Hepatic stellate cell (primary cell): ENCODE data around the gene GOLGA2.
A peak's percentile ranks its signal among the peaks of the same experiment; 100 is the strongest.
"Not testable (repeated sequence)": the region's sequence is repeated elsewhere in the genome, so short reads cannot be mapped to it uniquely, and the experiment has no call there.

ENCODE experiments used
- DNase-seq: peaks from one replicate; pipeline ENCODE4 v3.0.0; 2011; ENCODE audit warnings: low spot score

Gene GOLGA2

DNA sequence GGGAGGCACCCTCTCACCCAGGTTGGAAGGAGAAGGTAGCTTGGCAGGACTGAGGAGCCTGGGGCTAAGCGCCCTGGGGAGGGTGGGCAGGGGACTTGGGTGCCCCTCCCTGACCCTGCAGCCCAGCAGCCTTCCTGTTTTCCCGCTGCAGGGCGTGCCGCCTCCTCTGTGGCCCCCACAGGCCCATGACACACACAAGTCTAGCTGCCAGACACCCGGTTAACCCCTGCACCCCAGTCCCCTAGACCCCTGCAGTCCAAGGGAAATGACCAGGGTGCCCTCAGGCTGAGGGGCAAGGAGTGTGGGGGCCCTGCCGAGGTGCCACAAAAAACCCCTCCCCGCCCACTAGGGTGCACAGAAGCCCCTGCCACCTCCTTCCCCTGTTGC, 33.0 kb downstream of the GOLGA2 start:
- no peak for DNase-seq

DNA sequence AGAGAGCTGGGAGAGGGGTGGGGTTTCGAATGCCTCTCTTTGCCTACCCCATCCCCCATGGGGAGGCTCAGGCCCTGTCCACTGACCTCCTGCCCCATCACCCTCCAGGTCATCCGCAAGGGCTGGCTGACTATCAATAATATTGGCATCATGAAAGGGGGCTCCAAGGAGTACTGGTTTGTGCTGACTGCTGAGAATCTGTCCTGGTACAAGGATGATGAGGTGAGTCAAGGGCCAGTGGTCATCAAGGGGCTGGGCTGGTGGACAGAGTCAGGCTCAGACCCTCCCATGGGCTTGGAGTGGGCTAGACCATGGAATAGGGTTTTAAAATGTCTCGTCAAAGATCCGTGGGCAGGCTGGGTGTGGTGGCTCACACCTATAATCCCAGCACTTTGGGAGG, 33.7 kb downstream of the GOLGA2 start:
- no peak for DNase-seq

DNA sequence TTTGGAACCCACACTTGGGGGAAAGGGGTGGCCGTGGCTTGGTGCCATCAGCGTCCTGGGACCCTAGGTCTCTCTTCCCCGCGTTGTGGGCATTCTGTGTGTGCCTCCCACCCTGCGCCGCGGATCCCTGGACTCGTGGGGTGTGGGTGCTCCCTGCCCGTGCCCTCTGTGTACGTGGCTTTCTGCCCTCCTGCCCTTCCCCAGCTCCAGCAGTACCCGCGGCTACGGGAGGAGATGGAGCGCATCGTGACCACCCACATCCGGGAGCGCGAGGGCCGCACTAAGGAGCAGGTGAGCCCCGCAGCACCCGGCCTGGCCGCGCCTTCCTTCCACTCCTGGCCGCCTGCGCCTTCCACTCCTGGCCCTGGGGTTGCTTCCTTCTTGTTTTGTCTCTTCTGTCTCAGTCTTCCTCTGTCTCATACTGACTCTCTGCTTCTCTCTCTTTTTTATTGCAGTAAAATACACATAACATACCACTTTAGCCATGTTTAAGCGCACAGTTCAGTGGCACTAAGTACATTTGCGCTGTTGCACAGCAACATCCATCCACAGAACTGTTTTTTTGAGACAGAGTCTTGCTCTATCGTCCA, 41.9 kb downstream of the GOLGA2 start:
- no peak for DNase-seq

DNA sequence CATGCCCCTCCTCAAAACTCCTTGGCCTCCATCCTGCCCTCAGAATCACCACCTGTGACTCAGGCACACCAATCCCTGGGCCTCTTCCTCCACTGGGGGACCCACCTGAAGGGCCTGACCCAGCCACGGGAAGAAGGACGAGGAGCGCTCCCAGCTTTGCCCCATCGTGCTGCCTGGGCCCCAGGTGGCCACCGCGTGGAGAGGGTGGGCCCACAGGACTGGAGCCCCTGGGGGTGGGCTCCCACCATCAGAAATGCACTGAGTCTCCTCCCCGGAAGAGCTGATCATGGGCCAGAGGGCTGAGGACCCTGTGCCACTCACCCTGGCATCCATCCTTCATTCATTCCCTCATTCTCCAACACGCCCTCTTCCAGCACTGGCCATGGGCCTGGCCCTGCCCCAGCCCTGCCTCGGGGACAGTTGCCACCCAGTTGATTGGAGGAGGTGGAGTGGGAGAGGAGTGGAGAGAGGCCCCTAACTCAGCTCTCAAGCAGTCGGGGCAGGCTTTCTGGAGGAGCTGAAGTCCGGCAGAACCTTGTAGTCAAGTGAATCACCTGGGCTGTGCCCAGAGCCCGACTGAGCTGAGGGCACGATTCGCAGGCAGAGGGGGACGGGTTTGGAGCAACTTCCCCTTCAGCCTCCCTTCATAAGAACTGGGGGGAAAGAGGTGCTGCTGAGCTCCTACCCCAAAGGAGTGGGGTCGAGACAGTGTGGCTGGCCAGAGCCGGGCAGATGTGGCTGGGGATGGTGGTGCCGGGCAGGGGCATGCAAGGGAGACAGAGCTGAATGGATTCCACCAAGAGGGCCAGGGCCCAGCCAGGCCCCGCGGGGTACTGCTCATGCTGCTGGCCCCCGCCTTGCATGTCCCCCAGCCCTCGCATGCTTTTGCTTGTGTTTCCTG, 43.0 kb downstream of the GOLGA2 start:
- no peak for DNase-seq

DNA sequence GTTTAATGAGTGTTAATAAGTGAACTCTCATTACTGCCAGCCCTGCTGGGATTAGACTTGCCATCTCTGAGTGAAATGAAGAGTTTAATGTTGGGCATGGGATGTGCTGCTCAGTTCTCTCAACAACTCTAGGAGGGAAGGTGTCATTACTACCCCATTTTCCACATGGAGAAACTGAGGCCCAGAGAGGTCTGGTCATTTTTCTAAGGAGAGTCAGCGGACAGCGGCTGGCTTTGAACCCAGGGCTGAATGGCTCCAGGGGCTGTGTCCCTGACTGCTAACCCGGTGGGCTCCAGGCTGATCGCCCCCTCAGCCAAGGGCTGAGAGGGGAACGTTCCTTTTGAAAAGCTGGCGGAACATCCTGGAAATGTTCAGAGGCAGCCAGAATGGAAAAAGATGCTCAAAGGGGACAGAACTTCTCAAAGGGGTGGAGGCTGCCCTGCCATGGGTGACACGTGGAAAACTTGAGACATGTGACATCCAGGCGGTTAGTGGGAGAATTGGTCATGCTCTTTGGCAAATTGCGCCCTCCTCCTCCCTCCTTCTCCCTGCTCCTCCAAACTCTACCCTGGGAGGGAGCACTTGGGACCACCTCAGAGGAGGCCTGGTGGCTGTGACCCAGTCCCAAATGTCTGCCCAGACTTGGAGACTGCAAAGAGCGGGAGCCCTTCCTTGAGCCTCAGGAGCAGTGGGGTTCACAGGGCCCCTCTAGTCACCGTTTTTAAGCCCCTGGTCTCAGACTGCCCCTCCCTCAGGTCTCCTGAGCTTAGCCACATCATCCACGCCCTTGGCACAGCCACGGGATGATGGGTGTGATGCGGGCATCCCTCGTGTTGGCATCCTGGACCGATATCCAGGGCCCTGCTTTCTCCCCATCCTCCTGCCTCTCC, 43.9 kb downstream of the GOLGA2 start:
- DNase-seq = no peak

DNA sequence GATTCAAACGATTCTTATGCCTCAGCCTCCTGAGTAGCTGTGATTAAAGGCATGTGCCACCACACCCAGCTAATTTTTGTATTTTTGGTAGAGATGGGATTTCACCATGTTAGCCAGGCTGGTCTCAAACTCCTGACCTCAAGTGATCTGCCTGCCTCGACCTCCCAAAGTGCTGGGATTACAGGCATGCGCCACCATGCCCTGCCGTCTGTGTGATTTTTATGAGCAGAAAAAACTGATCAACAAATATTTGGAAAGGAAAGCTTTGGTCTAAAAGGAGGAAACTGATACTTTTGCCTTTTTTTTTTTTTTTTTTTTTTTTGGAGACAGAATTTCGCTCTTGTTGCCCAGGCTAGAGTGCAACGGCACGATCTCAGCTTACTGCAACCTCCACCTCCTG, 44.9 kb downstream of the GOLGA2 start:
- not testable (repeated sequence) for DNase-seq

DNA sequence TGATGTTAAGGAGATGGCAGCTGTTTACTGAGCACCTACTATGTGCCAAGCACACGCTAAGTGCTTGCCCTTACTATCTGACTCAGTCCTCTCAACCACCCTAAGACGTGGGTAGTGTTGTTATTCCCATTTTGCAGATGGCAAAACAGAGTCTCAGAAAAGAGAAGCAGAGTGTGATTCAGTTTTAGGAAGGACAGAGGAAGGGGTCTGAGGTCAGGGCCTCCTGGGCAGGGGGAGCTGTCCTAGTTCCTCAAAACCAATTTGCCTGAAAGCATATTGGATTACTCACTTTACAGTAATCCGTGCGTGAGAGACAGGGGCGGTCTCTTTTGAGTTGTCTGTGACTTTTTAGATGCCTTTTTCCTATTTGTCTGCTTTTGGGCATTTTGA, 49.4 kb downstream of the GOLGA2 start:
- DNase-seq = no peak

DNA sequence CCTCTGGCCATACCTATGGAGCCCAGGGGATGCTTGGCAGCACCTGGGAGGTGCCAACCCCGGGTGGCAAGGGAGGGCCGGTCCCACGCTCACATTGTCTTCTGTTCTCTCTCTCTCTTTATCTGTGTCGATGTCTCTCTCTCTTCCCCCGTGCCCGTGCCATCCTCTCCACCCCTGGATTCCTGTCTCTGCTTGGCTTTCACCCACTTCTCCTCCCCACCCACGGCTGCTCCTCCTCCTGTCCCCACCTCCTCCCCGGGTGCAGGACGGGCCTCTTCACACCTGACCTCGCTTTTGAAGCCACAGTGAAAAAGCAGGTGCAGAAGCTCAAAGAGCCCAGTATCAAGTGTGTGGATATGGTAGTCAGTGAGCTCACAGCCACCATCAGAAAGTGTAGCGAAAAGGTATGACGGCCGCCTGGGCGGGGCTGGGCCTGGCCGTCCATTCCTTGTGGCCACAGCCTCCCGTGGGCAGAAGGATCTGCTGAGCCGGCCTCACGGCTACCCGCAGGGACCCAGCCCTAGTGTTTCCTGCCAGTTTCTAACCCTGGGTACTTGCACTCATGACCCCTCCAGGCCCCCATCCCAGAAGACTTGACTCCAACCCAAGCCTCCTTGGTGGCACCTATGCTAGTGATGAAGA, 49.9 kb downstream of the GOLGA2 start:
- no peak for DNase-seq

DNA sequence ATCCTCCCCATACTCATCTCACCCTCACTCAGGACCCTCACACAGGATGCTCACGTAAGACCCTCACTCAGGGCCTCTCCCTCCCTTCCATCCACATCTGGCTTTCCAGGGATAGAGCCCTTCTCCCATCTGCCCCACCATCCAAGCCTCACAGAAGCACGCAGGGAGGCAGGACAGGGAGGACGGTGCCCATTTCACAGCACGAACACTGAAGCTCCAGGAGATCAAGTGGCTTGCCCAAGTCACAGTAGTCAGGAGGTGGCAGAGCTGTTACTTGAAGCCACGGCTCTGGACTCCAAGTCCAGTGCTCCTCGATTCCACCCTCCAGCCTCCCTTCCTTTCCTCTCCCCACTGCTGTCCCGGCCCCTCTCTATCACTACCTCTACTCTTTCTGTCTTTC, 50.9 kb downstream of the GOLGA2 start:
- DNase-seq = no peak

DNA sequence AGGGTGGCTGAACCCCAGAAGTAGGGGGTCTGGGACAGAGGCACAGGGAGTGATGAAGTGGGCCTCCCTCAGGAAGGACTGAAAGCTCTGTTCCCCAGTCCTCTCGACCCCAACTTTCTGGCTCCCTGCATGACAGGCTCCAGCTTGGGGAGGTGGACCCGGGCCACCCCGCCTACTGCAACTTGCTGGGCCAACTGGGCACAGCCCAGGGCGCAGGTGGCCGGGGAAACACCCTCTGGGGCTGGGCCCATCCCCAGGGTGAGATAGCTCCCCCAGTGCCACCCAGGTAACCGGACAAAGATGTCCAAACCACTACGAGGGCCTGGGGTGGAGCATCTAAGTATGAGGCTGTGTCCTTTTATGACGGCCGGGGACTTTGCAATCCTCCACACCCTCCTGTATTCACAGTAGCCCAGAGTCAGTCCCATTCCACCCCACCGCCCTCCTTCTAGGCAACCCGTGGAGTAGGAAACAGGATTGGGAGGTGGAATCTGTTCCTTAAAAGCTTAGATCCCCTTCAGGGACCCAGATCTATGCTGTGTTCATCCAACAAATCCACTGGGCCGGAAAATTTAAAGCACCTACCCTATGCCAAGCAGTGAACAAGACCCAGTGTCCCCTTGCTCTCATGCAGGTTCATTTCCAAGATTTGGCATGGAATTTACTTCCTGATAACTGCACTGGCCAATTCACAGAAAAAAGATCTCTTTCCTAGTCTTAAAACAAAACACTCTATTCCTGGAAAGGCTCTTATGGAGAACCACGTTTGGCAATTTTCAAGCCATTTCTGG, 52.7 kb downstream of the GOLGA2 start:
- no peak for DNase-seq

DNA sequence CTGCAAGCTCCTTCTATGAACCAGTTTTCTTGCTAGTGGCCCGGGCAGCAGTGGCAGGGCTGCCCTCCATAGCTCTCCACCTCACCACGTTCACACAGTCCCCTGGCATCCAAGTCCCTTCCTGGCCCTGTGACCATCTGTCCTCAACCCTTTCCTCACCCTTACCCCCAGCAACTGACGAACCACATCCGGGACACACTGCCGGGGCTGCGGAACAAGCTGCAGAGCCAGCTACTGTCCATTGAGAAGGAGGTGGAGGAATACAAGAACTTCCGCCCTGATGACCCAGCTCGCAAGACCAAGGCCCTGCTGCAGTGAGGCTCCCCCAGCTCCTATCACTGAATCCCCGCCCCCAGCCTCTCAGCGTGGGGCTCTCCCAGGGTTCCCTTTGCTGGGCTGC, 53.8 kb downstream of the GOLGA2 start:
- DNase-seq = no peak

DNA sequence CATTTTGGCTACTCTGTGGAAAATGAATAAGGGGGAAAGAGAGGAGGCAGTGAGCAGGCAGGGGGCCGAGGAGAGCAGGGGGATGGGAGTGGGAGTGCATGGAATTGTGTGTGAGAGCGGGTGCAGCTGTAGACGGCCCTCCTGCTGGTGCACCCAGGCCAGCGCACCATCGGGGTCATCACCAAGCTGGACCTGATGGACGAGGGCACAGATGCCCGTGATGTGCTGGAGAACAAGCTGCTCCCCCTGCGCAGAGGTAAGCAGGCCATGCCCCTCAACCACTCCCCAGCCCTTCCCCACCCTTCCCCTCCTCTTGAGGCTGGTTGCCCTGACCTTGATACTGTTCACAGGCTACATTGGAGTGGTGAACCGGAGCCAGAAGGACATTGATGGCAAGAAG, 56.0 kb downstream of the GOLGA2 start:
- no peak for DNase-seq

DNA sequence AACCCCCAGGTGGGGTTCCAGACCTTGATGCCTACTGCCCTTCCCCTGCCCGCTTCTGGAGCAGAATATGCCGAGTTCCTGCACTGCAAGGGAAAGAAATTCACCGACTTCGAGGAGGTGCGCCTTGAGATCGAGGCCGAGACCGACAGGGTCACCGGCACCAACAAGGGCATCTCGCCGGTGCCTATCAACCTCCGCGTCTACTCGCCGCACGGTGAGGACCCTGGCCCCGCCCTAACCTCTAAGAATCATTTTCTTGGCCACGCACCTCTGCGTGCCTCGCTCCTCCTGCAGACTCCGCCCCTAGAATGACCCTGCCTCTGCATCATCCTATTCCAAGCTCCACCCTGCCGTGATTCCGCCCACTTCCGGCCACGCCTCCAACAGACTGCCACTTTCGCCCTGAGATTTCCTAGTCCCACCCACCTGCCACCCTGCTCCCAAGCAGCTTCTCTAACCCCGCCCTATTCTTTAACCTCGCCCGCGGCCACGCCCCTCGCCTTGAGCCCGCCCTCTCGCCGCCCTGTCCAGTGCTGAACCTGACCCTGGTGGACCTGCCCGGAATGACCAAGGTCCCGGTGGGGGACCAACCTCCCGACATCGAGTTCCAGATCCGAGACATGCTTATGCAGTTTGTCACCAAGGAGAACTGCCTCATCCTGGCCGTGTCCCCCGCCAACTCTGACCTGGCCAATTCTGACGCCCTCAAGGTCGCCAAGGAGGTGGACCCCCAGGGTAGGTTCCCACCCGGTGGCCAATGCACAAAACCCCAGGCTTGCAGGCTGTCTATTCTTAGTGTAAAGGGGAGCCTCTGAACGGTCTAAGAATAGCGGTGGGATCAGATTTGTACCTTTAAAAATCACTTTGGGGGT, 57.1 kb downstream of the GOLGA2 start:
- peak; percentile 95 for DNase-seq

DNA sequence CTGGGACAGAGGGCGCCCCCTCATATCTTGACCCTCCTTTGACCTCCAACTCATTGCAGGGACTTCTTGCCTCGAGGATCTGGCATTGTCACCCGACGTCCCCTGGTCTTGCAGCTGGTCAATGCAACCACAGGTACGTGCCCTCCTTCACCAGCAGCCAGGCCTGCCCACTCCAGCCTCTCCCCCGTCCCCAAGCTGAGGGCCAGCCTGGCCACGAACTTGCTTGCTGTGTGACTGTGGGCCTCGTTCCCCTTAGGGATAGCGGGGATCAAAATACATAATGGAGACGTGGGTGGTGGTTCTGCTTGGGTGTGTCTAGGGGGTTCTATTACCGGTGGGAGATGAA, 57.7 kb downstream of the GOLGA2 start:
- no peak for DNase-seq

DNA sequence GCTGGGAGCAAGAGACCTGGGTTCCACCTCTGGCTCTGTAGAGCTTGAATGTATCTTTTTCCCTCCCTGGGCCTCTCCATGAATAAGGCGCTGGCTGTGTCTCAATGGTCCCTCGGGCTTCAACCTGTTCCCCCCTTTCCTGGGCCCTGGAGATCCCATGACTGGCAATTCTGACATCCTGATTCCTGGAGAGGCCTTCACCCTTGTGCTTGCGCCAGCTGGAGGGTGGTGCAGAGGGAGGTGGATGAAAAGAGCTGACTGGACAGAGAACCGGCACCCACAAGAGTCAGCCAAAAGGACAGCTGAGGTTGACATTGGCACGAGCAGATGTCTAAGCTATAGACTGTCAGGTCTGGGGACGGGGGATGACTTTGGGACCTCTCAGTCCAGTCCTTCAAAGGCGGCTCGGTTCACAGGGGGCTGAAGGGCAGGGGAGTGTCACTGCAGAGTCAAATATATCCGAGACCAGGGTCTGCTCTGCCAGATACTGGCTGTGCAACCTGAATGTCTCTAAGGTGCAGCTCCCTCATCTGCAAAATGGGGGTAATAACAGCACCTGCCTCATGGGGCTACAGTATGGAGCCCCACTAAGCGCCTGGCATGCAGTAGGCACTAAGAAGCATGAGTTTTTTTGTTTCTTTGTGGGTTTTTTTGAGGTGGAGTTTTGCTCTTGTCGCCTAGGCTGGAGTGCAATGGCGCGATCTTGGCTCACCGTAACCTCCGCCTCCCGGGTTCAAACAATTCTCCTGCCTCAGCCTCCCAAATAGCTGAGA, 58.8 kb downstream of the GOLGA2 start:
- DNase-seq = no peak

DNA sequence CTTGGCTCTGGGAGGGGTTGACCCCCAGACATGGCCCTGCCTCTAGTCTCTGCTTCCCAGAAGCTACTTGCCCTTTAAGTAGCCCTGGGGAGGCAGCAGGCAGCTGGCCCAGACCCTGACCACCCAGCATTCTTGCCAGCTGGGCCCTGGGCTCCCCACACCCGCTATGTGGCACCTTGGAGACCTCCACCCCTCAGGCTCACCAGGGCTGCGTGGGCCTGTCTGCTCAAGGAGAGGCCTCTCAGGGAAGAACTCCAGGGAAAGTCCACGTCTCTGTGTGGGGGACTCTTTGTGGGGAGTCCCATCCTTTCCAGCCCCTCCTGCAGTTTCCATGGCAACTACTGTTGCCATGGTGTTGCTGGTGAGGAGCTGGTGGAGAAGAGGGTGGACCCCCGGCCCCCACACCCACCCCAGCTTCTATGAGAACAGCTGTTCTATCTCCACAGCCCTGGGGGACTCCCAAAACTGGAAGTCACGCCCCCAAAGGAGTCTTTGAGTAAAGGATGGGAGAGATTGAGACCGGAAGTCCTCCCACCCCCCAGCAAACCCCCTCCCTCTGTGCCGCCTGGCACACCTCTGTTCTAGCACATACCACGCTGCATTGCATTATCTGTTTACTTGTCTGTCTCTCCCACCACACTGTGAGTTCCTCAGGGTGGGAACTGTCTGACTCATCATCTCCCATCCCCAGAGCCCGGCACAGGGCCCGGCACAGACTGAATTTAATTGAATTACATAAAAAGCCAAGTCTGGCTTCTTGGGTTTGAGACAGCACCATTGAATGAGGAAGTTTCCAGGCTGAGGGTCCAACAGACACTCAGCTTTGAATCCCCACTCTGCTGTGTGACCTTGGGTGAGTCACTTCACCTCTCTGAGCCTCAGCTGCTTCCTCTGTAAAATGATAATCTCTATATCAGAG, 60.1 kb downstream of the GOLGA2 start:
- DNase-seq = no peak

DNA sequence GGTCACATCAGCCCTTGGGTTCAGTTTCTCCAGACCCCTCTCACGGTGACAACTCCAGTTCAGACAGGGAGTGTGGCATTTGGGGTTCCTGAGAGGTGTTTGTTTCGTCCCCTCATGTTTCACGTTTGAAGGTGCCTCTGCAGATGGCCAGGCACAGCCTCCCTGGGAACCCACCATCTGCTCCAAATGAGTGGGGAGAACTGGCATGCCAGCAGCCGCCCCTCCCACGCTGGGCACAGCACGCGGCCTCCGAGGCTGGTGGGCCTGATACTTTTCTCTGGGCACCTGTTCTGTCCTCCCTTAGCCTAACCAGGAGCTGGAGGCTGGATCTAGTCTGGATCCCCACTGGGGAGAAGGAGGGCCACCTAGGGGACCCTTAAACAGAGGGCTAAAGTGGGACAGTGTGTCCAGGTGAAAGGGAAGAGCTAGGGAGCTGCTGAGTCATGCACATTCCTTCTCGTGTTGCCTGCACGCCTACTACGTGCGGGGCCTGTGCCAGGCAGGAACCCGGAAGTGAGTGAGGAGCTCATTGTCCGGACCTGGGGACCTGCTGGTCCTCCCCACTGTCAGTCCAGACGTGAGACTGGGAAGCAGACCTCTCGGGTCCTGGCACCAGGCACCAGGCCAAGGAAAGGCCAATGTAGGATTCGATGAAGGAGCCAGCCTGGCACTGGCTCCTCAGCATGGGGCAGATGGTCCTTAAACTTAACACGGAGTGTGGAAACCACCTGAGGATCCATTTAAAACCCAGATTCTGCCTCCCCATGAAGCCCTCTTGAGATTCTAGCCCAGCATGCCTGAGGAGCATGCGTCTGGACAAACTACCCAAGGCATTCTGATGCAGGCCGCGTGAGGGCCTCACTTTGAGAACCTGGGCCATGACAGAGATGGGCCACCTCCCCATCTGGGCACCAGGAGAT, 61.0 kb downstream of the GOLGA2 start:
- DNase-seq = no peak
